ENCODE results near the gene ARV1.

Gene ARV1

GRCh38 chr1:230978491-230979388 is at the start of gene ARV1, which contains the start of gene TTC13:
TSS of gene ARV1 (plus strand) at chr1:230979094. CDS start at chr1:230979106, 12 bp downstream.
TSS of gene TTC13 (minus strand) at chr1:230978861. CDS start at chr1:230978830, 31 bp downstream.
- TF ChIP-seq CTCF (IDR thresholded peaks at IDR 0.05; ENCODE audit: extremely low read depth, insufficient read depth, missing control alignments): peak; percentile 48
- peak; percentile 98 for DNase-seq (ENCODE audit: low spot score)

GRCh38 chr1:230930986-230931385 is 47.9 kb upstream of the ARV1 start:
- in situ Hi-C loops (cut with MboI; ENCODE audit: low pct_unique_long_range_greater_than_20kb, low sequenced_read_pairs, unreplicated experiment): no loop called here
- no peak for TF ChIP-seq CTCF (IDR thresholded peaks at IDR 0.05; ENCODE audit: extremely low read depth, insufficient read depth, missing control alignments)

More at GRCh38 chr1:230978491-230979388, at the start of gene ARV1, which contains the start of gene TTC13:
- in situ Hi-C loops (cut with MboI; ENCODE audit: low pct_unique_long_range_greater_than_20kb, low sequenced_read_pairs, unreplicated experiment): no loop called here

GRCh38 chr1:230935852-230936251 is 43.0 kb upstream of the ARV1 start:
- in situ Hi-C loops (cut with MboI; ENCODE audit: low pct_unique_long_range_greater_than_20kb, low sequenced_read_pairs, unreplicated experiment): no loop called here
- TF ChIP-seq CTCF (IDR thresholded peaks at IDR 0.05; ENCODE audit: extremely low read depth, insufficient read depth, missing control alignments): no peak
- no peak for DNase-seq (ENCODE audit: low spot score)

More at GRCh38 chr1:230930986-230931385, 47.9 kb upstream of the ARV1 start:
- DNase-seq (ENCODE audit: low spot score): no peak

GRCh38 chr1:230936475-230936874 is 42.4 kb upstream of the ARV1 start:
- TF ChIP-seq CTCF (IDR thresholded peaks at IDR 0.05; ENCODE audit: extremely low read depth, insufficient read depth, missing control alignments): no peak
- no peak for DNase-seq (ENCODE audit: low spot score)
- in situ Hi-C loops (cut with MboI; ENCODE audit: low pct_unique_long_range_greater_than_20kb, low sequenced_read_pairs, unreplicated experiment): no loop called here

- DNase-seq (ENCODE audit: low spot score): no peak
- in situ Hi-C loops (cut with MboI; ENCODE audit: low pct_unique_long_range_greater_than_20kb, low sequenced_read_pairs, unreplicated experiment): no loop called here
These were observed 41.5 kb upstream of the ARV1 start for GRCh38 chr1:230937371-230937770.

GRCh38 chr1:230938924-230939368 is 39.9 kb upstream of the ARV1 start:
- in situ Hi-C loops (cut with MboI; ENCODE audit: low pct_unique_long_range_greater_than_20kb, low sequenced_read_pairs, unreplicated experiment): no loop called here
- no peak for DNase-seq (ENCODE audit: low spot score)
- TF ChIP-seq CTCF (IDR thresholded peaks at IDR 0.05; ENCODE audit: extremely low read depth, insufficient read depth, missing control alignments): no peak

More at GRCh38 chr1:230937371-230937770, 41.5 kb upstream of the ARV1 start:
- no peak for TF ChIP-seq CTCF (IDR thresholded peaks at IDR 0.05; ENCODE audit: extremely low read depth, insufficient read depth, missing control alignments)
